H9 (cell line): ENCODE data around the gene FGF4. TPM values are rescaled to one million over a fixed set of nuclear protein-coding genes. Genes with fewer than 3 reads are reported as not detected.

ENCODE experiments used
- DNase-seq: peaks from one replicate; pipeline ENCODE4 v3.0.0-alpha.2; 2017
- H2AFZ ChIP-seq: one replicate; pipeline ENCODE4 v1.6.1; 2013; ENCODE audit warnings: mild to moderate bottlenecking, low read length, control low read depth, moderate library complexity
- H2AK5ac ChIP-seq: 2 replicates; pipeline ENCODE4 v1.6.1; 2013; ENCODE audit warnings: low read length, control low read depth, mixed read lengths; ENCODE audit not compliant: insufficient read length
- H2BK120ac ChIP-seq: one replicate; pipeline ENCODE4 v1.6.1; 2013; ENCODE audit warnings: low read depth, mild to moderate bottlenecking, low read length, control low read depth, inconsistent platforms; ENCODE audit not compliant: poor library complexity, severe bottlenecking
- H2BK12ac ChIP-seq: 2 replicates; pipeline ENCODE4 v1.6.1; 2013; ENCODE audit warnings: low read length, control low read depth, mixed read lengths, low read depth; ENCODE audit not compliant: insufficient read length
- H2BK15ac ChIP-seq: 2 replicates; pipeline ENCODE4 v1.6.1; 2013; ENCODE audit warnings: low read depth, low read length, control low read depth
- H2BK20ac ChIP-seq: one replicate; pipeline ENCODE4 v1.6.1; 2013; ENCODE audit warnings: low read depth, mild to moderate bottlenecking, low read length, control low read depth, inconsistent platforms; ENCODE audit not compliant: poor library complexity, severe bottlenecking
- H2BK5ac ChIP-seq: 2 replicates; pipeline ENCODE4 v1.6.1; 2013; ENCODE audit warnings: low read length, control low read depth, mixed read lengths; ENCODE audit not compliant: insufficient read length
- H3K14ac ChIP-seq: 2 replicates; pipeline ENCODE4 v1.6.1; 2013; ENCODE audit warnings: low read length, control low read depth; ENCODE audit not compliant: insufficient read depth
- H3K18ac ChIP-seq: 2 replicates; pipeline ENCODE4 v1.6.1; 2013; ENCODE audit warnings: low read depth, mild to moderate bottlenecking, mixed read lengths, low read length, control low read depth; ENCODE audit not compliant: insufficient read length
- H3K23ac ChIP-seq: 2 replicates; pipeline ENCODE4 v1.6.1; 2013; ENCODE audit warnings: low read length, control low read depth, mixed read lengths, low read depth; ENCODE audit not compliant: insufficient read length
- H3K23me2 ChIP-seq: 2 replicates; pipeline ENCODE4 v1.6.1; 2013; ENCODE audit warnings: low read depth, mild to moderate bottlenecking, mixed read lengths, low read length, control low read depth; ENCODE audit not compliant: insufficient read length, poor library complexity, severe bottlenecking
- H3K27ac ChIP-seq: 2 replicates; pipeline ENCODE4 v1.5.1; 2013; ENCODE audit warnings: low read length, control low read depth, mixed read lengths, low read depth; ENCODE audit not compliant: insufficient read length
- H3K27me3 ChIP-seq: 2 replicates; pipeline ENCODE4 v1.6.1; 2013; ENCODE audit warnings: low read length, control low read depth, inconsistent platforms; ENCODE audit not compliant: insufficient read depth
- H3K4ac ChIP-seq: 2 replicates; pipeline ENCODE4 v1.6.1; 2013; ENCODE audit warnings: low read depth, mild to moderate bottlenecking, control low read depth, inconsistent platforms, low read length, moderate library complexity
- H3K4me1 ChIP-seq: 2 replicates; pipeline ENCODE4 v1.6.1; 2013; ENCODE audit warnings: low read length, control low read depth, inconsistent platforms; ENCODE audit not compliant: insufficient read depth
- H3K4me2 ChIP-seq: 2 replicates; pipeline ENCODE4 v1.6.1; 2013; ENCODE audit warnings: low read length, control low read depth, mixed read lengths; ENCODE audit not compliant: insufficient read length, insufficient read depth
- H3K56ac ChIP-seq: 2 replicates; pipeline ENCODE4 v1.6.1; 2013; ENCODE audit warnings: low read depth, mild to moderate bottlenecking, mixed read lengths, low read length, control low read depth; ENCODE audit not compliant: insufficient read length
- H3K79me1 ChIP-seq: 2 replicates; pipeline ENCODE4 v1.6.1; 2013; ENCODE audit warnings: low read depth, mild to moderate bottlenecking, moderate library complexity, low read length, control low read depth, inconsistent platforms; ENCODE audit not compliant: insufficient read depth, poor library complexity, severe bottlenecking
- H3K79me2 ChIP-seq: 2 replicates; pipeline ENCODE4 v1.6.1; 2013; ENCODE audit warnings: low read length, control low read depth, inconsistent platforms; ENCODE audit not compliant: insufficient read depth
- H3K9ac ChIP-seq: 2 replicates; pipeline ENCODE4 v1.6.1; 2013; ENCODE audit warnings: low read length, control low read depth, mixed read lengths; ENCODE audit not compliant: insufficient read length; ENCODE audit errors: extremely low read depth
- H3K9me3 ChIP-seq: one replicate; pipeline ENCODE4 v1.6.1; 2013; ENCODE audit warnings: low read depth, low read length, inconsistent platforms; ENCODE audit not compliant: control insufficient read depth
- H3T11ph ChIP-seq: one replicate; pipeline ENCODE4 v1.6.1; 2013; ENCODE audit warnings: mild to moderate bottlenecking, low read length, control low read depth, inconsistent platforms
- H4K20me1 ChIP-seq: one replicate; pipeline ENCODE4 v1.6.1; 2013; ENCODE audit not compliant: control insufficient read depth, insufficient read length, insufficient read depth
- H4K5ac ChIP-seq: 2 replicates; pipeline ENCODE4 v1.6.1; 2013; ENCODE audit warnings: low read depth, mild to moderate bottlenecking, mixed read lengths, low read length, control low read depth; ENCODE audit not compliant: insufficient read length
- H4K8ac ChIP-seq: replicated peaks from 2 replicates; pipeline ENCODE4 v1.6.1; 2013; ENCODE audit warnings: low read length, control low read depth, mixed read lengths, low read depth; ENCODE audit not compliant: insufficient read length
- H4K91ac ChIP-seq: 2 replicates; pipeline ENCODE4 v1.6.1; 2013; ENCODE audit warnings: low read depth, mild to moderate bottlenecking, moderate library complexity, mixed read lengths, low read length, control low read depth; ENCODE audit not compliant: insufficient read length
- H3K27ac Mint-ChIP-seq, 3 experiments: 2 replicates in 2 of 3; 3 replicates in 1 of 3; pipeline ENCODE4 v1.8.0; 2020 to 2021; ENCODE audit warnings: mixed read lengths in 3 of 3, mild to moderate bottlenecking in 1 of 3, moderate library complexity in 1 of 3
- H3K27me3 Mint-ChIP-seq: 2 replicates; pipeline ENCODE4 v1.8.0; 2021; ENCODE audit warnings: low read depth, mild to moderate bottlenecking, moderate library complexity, mixed read lengths
- H3K36me3 Mint-ChIP-seq, 3 experiments: 2 replicates in 2 of 3; 3 replicates in 1 of 3; pipeline ENCODE4 v1.8.0; 2020 to 2021; ENCODE audit warnings: low read depth in 3 of 3, mixed read lengths in 3 of 3; ENCODE audit not compliant: insufficient read depth in 1 of 3
- H3K4me1 Mint-ChIP-seq, 2 experiments: 2 replicates each; pipeline ENCODE4 v1.8.0; 2020; ENCODE audit warnings: mixed read lengths in 2 of 2
- H3K4me3 Mint-ChIP-seq, 2 experiments: 2 replicates in 1 of 2; 3 replicates in 1 of 2; pipeline ENCODE4 v1.8.0; 2020 to 2021; ENCODE audit warnings: mild to moderate bottlenecking in 2 of 2, mixed read lengths in 2 of 2, moderate library complexity in 1 of 2
- H3K9me3 Mint-ChIP-seq, 2 experiments: 2 replicates in 1 of 2; 3 replicates in 1 of 2; pipeline ENCODE4 v1.8.0; 2020; ENCODE audit warnings: mild to moderate bottlenecking in 2 of 2, mixed read lengths in 2 of 2, moderate library complexity in 1 of 2
- CTCF ChIP-seq: fragments of 200-600 bp; sonication (generic); conservative IDR thresholded peaks from 3 replicates; pipeline ENCODE4 v1.8.0; 2021; ENCODE audit warnings: antibody characterized with exemption, mild to moderate bottlenecking
- WGBS: extraction: QIAGEN DNeasy Blood & Tissue Kit; methylation state at CpG from one replicate; pipeline ENCODE4 v1.1.7; 2013; ENCODE audit warnings: missing lambda C conversion rate, low lambda C conversion rate, mixed read lengths; ENCODE audit not compliant: insufficient read length; ENCODE audit errors: extremely low coverage; 5-methylcytosine and 5-hydroxymethylcytosine counted together
- total RNA-seq: library from RNA; stranded (reverse); gene quantifications from 2 replicates; pipeline ENCODE4 v1.2.1, GENCODE V29; 2021

FGF4 gene
- total RNA-seq, 1 experiment from 2014 or later = 0.68 TPM

GRCh38 chr11:69787906-69788305, 12.8 kb upstream of the FGF4 start:
- no peak for DNase-seq
- no peaks in the 10 kb centered on the region for H3K9me3 Mint-ChIP-seq
- H3K27me3 Mint-ChIP-seq = no peaks in the 10 kb centered on the region; the same call in 1 of the 2 replicates
- Histone ChIP-seq H3K23me2 (no peaks in the 10 kb centered on the region), H4K20me1 (no peaks in the 10 kb centered on the region), H3K18ac (no peak overlapping the region), H4K8ac (no peak overlapping the region), H2BK15ac (no peak overlapping the region), H3K79me1 (no peaks in the 10 kb centered on the region), H3K4ac (no peak overlapping the region), H3K79me2 (no peaks in the 10 kb centered on the region), H3K9ac (no peak overlapping the region), H2BK20ac (no peak overlapping the region), H4K5ac (no peak overlapping the region), H3K27ac (no peak overlapping the region), H2AFZ (no peak overlapping the region), H4K91ac (no peak overlapping the region), H3K27me3 (no peaks in the 10 kb centered on the region), H3T11ph (no peak overlapping the region), H3K4me2 (no peak overlapping the region), H2AK5ac (no peak overlapping the region), H3K23ac (no peak overlapping the region), H3K14ac (no peak overlapping the region; the same call in 1 of the 2 replicates), H3K9me3 (no peaks in the 10 kb centered on the region), H3K4me1 (0 out of 2 replicates have a peak, but pooled peaks cover 2% of the 10 kb centered on the region), H2BK120ac (no peak overlapping the region), H2BK12ac (no peak overlapping the region), H2BK5ac (no peak overlapping the region), H3K56ac (no peak overlapping the region)
- no CpG with 5 or more reads among the region's 10 CpGs for WGBS
- TF ChIP-seq CTCF = no peak
- no peak overlapping the region; a peak in 1 of 7 replicates for H3K27ac Mint-ChIP-seq
- H3K4me1 Mint-ChIP-seq = peaks cover 10% of the 10 kb centered on the region in 2 experiments
- H3K36me3 Mint-ChIP-seq = no peaks in the 10 kb centered on the region
- no peak overlapping the region for H3K4me3 Mint-ChIP-seq
